NCI-H2227 (cell line): ENCODE measurements around the gene CENPP.

Experiments
- DNase-seq: peaks from one replicate; lab custom pipeline; 2025; ENCODE audit not compliant: unreplicated experiment; lab: John Stamatoyannopoulos, UW

The CENPP gene

GRCh38 chr9:92422611-92423338 is 97.0 kb downstream of the CENPP start:
- DNase-seq, result no peak

GRCh38 chr9:92423612-92424011 is 97.9 kb downstream of the CENPP start:
- DNase-seq, result no peak

GRCh38 chr9:92424340-92424739 is 98.6 kb downstream of the CENPP start, which contains the start of gene OMD:
Gene OMD, minus strand, starts transcription at chr9:92424471. Its CDS starts 6,913 bp downstream, at chr9:92417558.
- no peak for DNase-seq

- no peak for DNase-seq
These were observed 99.7 kb downstream of the CENPP start for GRCh38 chr9:92425474-92425873.

- DNase-seq, result peak; percentile 26
These were observed 100.9 kb downstream of the CENPP start for GRCh38 chr9:92426501-92427145.

GRCh38 chr9:92429836-92430235 is 104.1 kb downstream of the CENPP start:
- DNase-seq, result no peak

GRCh38 chr9:92432350-92432749 is 106.6 kb downstream of the CENPP start:
- DNase-seq, result no peak

GRCh38 chr9:92432972-92433548 is 107.3 kb downstream of the CENPP start:
- DNase-seq, result no peak

- no peak for DNase-seq
These were observed 109.5 kb downstream of the CENPP start for GRCh38 chr9:92435263-92435662.

- no peak for DNase-seq
These were observed 113.3 kb downstream of the CENPP start for GRCh38 chr9:92438900-92439526.

- DNase-seq, result no peak
These were observed 114.4 kb downstream of the CENPP start for GRCh38 chr9:92439921-92440750.

GRCh38 chr9:92440751-92441046 is 114.9 kb downstream of the CENPP start:
- no peak for DNase-seq

GRCh38 chr9:92444841-92445240 is 119.1 kb downstream of the CENPP start:
- DNase-seq, result no peak

GRCh38 chr9:92446536-92446935 is 120.8 kb downstream of the CENPP start:
- no peak for DNase-seq

- DNase-seq, result no peak
These were observed 129.5 kb downstream of the CENPP start for GRCh38 chr9:92455217-92455616.

- no peak for DNase-seq
These were observed 131.8 kb downstream of the CENPP start for GRCh38 chr9:92457576-92457975.

- DNase-seq, result no peak
These were observed 137.6 kb downstream of the CENPP start for GRCh38 chr9:92463387-92463786.

- DNase-seq, result no peak
These were observed 138.2 kb downstream of the CENPP start for GRCh38 chr9:92463984-92464383.

- no peak for DNase-seq
These were observed 141.3 kb downstream of the CENPP start for GRCh38 chr9:92467041-92467440.

- no peak for DNase-seq
These were observed 141.8 kb downstream of the CENPP start for GRCh38 chr9:92467511-92467910.

GRCh38 chr9:92468206-92468605 is 142.5 kb downstream of the CENPP start:
- no peak for DNase-seq
